Measurements from ENCODE around the gene CBLIF.

GRCh38 chr11:59846556-59846955 is 1.3 kb upstream of the CBLIF start:
- TF ChIP-seq, protein P1, sequence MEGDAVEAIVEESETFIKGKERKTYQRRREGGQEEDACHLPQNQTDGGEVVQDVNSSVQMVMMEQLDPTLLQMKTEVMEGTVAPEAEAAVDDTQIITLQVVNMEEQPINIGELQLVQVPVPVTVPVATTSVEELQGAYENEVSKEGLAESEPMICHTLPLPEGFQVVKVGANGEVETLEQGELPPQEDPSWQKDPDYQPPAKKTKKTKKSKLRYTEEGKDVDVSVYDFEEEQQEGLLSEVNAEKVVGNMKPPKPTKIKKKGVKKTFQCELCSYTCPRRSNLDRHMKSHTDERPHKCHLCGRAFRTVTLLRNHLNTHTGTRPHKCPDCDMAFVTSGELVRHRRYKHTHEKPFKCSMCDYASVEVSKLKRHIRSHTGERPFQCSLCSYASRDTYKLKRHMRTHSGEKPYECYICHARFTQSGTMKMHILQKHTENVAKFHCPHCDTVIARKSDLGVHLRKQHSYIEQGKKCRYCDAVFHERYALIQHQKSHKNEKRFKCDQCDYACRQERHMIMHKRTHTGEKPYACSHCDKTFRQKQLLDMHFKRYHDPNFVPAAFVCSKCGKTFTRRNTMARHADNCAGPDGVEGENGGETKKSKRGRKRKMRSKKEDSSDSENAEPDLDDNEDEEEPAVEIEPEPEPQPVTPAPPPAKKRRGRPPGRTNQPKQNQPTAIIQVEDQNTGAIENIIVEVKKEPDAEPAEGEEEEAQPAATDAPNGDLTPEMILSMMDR (IDR thresholded peaks at IDR 0.05): no peak
- no peak for TF ChIP-seq EP300 (IDR thresholded peaks at IDR 0.05)
- TF ChIP-seq POLR2A (IDR thresholded peaks at IDR 0.05; ENCODE audit: low read depth): no peak
- TF ChIP-seq POLR2AphosphoS5 (IDR thresholded peaks at IDR 0.05): no peak

All from esophagus muscularis mucosa (tissue), 4 donors.